Hepatocyte (in vitro differentiated cells): ENCODE results near the gene SCAMP5. TPM values are rescaled to one million over a fixed set of nuclear protein-coding genes. Genes with fewer than 3 reads are reported as not detected.
A peak's percentile ranks its signal among the peaks of the same experiment; 100 is the strongest.

Experiments used
- DNase-seq: peaks from one replicate; pipeline ENCODE4 v3.0.0-alpha.2; 2016; ENCODE audit warnings: low spot score
- H2AFZ ChIP-seq: fragments of 200-600 bp; sonication (generic); 2 replicates; pipeline ENCODE4 v1.6.0; 2016; ENCODE audit warnings: antibody characterized with exemption, mild to moderate bottlenecking
- H3K27ac ChIP-seq: fragments of 200-600 bp; sonication (generic); 2 replicates; pipeline ENCODE4 v1.5.1; 2016; ENCODE audit warnings: mild to moderate bottlenecking
- H3K27me3 ChIP-seq: fragments of 200-600 bp; sonication (generic); 2 replicates; pipeline ENCODE4 v1.6.1; 2016
- H3K36me3 ChIP-seq: fragments of 200-600 bp; sonication (generic); replicated peaks from 2 replicates; pipeline ENCODE4 v1.5.1; 2016; ENCODE audit warnings: low read depth; ENCODE audit not compliant: insufficient read depth
- H3K4me1 ChIP-seq: fragments of 200-600 bp; sonication (generic); 2 replicates; pipeline ENCODE4 v1.5.1; 2016; ENCODE audit warnings: mild to moderate bottlenecking, moderate library complexity; ENCODE audit not compliant: insufficient read depth
- H3K4me2 ChIP-seq: fragments of 200-600 bp; sonication (generic); 2 replicates; pipeline ENCODE4 v1.6.0; 2016
- H3K4me3 ChIP-seq: fragments of 200-600 bp; sonication (generic); 2 replicates; pipeline ENCODE4 v1.5.1; 2016; ENCODE audit warnings: mild to moderate bottlenecking
- H3K79me2 ChIP-seq: fragments of 200-600 bp; sonication (generic); 2 replicates; pipeline ENCODE4 v1.6.0; 2017; ENCODE audit warnings: mild to moderate bottlenecking
- H3K9me2 ChIP-seq: fragments of 200-600 bp; sonication (generic); replicated peaks from 2 replicates; pipeline ENCODE4 v1.6.0; 2017; ENCODE audit warnings: mild to moderate bottlenecking; ENCODE audit not compliant: insufficient read depth
- H3K9me3 ChIP-seq: fragments of 200-600 bp; sonication (generic); 2 replicates; pipeline ENCODE4 v1.5.1; 2016; ENCODE audit warnings: low read depth, mild to moderate bottlenecking
- H4K20me1 ChIP-seq: fragments of 200-600 bp; sonication (generic); 2 replicates; pipeline ENCODE4 v1.6.0; 2016; ENCODE audit warnings: mild to moderate bottlenecking; ENCODE audit not compliant: insufficient read depth, poor library complexity, severe bottlenecking
- EZH2 ChIP-seq: fragments of 200-600 bp; sonication (generic); IDR thresholded peaks from 2 replicates; pipeline ENCODE4 v1.6.1; 2016; ENCODE audit warnings: antibody characterized with exemption, mild to moderate bottlenecking, borderline replicate concordance
- EZH2phosphoT487 ChIP-seq: fragments of 200-600 bp; sonication (generic); IDR thresholded peaks from one replicate; pipeline ENCODE4 v1.6.1; 2018; ENCODE audit warnings: antibody characterized with exemption, mild to moderate bottlenecking, low read depth, moderate library complexity; ENCODE audit not compliant: unreplicated experiment, severe bottlenecking
- WGBS: methylation state at CpG from one replicate; pipeline ENCODE4 v1.1.6; 2016; ENCODE audit warnings: low lambda C conversion rate; ENCODE audit errors: missing lambda C conversion rate; 5-methylcytosine and 5-hydroxymethylcytosine counted together
- polyA plus RNA-seq: library from polyadenylated mRNA; unstranded; fragments of >200 nt; fragmentation: Nextera tagmentation; extraction: Ambion mirVana; gene quantifications from 2 replicates; pipeline ENCODE4 v1.2.1, GENCODE V29; 2016
- total RNA-seq: library from RNA; depleted of rRNA; stranded (reverse); fragments of >200 nt; gene quantifications from 2 replicates; pipeline ENCODE4 v1.2.3, GENCODE V29; 2014
- TF ChIP-seq, protein P1 (sequence below): fragments of 200-600 bp; sonication (generic); IDR thresholded peaks from 2 replicates; pipeline ENCODE4 v1.5.1; 2016; ENCODE audit warnings: antibody characterized with exemption, mild to moderate bottlenecking; ENCODE audit not compliant: poor library complexity

Gene SCAMP5
- total and polyA plus RNA-seq, 2 experiments from 2014 or later: 10.6 to 18.8 TPM

DNA sequence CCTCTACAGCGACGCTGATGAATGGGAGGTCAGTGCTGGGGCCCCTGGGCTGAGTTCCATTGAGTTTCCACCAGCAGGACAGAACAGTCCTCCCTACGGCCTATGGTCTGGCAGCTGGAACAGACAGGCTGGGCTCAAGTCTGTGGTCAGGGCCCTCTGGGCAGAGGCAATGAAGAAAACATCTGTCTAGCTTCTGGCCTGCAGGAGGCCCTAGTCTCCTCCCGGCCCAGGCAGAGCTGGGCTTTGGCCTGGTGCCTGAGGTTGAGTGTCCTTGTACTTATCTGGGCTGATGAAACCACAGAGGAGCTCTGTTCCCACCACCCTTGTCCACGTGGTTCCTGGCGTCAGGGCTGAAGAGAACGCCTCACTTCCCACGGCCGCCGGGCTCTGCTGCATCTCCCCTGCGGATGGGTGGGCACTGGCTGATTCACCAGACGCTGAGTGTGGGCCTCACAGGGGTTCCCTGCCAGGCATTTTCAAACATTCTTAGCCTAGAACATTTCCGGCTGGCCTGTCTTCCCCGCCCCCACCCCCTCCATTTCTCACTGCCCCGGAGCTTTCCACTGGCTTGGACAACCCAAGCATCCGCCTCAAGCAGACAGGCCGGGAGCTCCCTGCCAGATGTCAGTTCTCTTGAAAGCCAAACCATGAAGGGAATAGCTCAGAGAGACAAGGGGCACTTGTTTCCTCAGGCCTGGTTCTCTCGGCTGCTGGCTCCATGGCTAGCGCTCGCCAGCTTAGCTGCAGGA, 48.3 kb downstream of the SCAMP5 start:
- Histone ChIP-seq H4K20me1 (no peaks in the 10 kb centered on the region), H3K27ac (peak overlapping the region; percentile 92), H3K4me1 (peaks cover 48% of the 10 kb centered on the region), H3K79me2 (peaks cover 25% of the 10 kb centered on the region), H3K4me2 (peak overlapping the region; percentile 44), H3K36me3 (no peaks in the 10 kb centered on the region), H3K27me3 (no peaks in the 10 kb centered on the region), H3K4me3 (no peak overlapping the region), H3K9me2 (no peaks in the 10 kb centered on the region), H2AFZ (no peak overlapping the region), H3K9me3 (no peaks in the 10 kb centered on the region)
- TF ChIP-seq EZH2 (no peak), EZH2phosphoT487 (no peak)
- TF ChIP-seq, protein P1, sequence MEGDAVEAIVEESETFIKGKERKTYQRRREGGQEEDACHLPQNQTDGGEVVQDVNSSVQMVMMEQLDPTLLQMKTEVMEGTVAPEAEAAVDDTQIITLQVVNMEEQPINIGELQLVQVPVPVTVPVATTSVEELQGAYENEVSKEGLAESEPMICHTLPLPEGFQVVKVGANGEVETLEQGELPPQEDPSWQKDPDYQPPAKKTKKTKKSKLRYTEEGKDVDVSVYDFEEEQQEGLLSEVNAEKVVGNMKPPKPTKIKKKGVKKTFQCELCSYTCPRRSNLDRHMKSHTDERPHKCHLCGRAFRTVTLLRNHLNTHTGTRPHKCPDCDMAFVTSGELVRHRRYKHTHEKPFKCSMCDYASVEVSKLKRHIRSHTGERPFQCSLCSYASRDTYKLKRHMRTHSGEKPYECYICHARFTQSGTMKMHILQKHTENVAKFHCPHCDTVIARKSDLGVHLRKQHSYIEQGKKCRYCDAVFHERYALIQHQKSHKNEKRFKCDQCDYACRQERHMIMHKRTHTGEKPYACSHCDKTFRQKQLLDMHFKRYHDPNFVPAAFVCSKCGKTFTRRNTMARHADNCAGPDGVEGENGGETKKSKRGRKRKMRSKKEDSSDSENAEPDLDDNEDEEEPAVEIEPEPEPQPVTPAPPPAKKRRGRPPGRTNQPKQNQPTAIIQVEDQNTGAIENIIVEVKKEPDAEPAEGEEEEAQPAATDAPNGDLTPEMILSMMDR: peak; percentile 48
- WGBS: 51% methylated on average over 20 of the region's 20 CpGs
- peak; percentile 92 for DNase-seq

DNA sequence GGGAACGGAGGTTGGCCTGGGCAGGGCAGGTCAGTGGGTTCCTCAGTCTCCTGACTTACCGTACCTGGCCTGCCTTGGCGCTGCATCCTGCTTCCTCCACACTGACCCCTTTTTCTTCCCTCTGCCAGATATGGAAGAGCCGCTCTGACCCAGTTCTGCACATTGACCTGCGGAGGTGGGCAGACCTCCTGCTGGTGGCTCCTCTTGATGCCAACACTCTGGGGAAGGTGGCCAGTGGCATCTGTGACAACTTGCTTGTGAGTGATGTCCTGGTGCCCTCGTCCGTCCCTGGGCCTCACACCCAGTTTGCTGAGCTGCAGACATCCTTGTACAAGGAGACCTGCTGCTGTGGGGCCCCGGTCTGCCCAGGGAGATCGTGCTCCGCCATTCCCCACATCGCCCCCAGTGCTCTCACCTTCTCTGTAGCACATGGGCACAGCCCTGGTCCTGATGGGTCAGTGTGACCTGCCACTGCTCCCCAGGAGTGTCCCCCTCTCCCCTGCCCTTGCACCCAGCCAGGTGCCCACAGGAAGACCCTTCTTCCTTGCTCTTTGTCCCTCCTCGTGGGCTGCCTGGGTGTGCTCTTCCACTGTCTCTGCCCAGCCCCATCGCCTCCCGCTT, 49.0 kb downstream of the SCAMP5 start:
- Histone ChIP-seq H3K4me2 (peak overlapping the region; percentile 44), H3K4me1 (peaks cover 48% of the 10 kb centered on the region)
- WGBS: 96% methylated on average over 14 of the region's 14 CpGs

DNA sequence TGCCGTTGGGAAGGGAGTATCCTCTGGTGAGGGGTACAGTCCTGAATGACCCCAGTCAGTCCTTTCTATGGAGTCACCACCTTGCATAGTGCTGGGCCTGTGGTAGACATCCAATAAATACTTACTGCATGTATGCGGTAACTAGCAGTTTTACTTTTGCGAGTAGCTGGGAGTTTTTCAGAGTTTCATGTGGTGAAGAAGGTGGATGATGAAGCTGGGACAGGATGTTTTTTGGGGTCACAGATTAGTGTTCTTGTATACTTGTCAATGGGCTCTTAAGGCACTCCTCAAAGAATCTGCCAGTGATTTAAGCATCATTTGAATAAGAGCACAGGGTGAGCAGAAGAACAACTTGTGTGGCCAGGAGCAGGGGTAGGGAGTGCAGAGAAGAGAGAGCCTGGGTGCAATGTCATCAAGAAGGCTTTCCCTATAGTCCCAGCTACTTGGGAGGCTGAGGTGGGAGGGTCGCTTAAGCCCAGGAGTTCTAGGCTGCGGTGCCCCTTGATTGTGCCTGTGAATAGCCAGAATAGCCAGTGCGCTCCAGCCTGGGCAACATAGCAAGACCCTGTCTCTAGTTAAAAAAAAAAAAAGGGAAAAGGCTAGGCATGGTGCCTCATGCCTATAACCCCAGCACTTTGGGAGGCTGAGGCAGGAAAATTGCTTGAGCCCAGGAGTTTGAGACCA, 50.1 kb downstream of the SCAMP5 start:
- no peak overlapping the region for H3K4me3 ChIP-seq
- no peaks in the 10 kb centered on the region for H3K27me3 ChIP-seq
- H3K79me2 ChIP-seq: peaks cover 20% of the 10 kb centered on the region
- peak overlapping the region; percentile 35 for H3K27ac ChIP-seq
- no peaks in the 10 kb centered on the region for H3K9me2 ChIP-seq
- DNase-seq: no peak
- H3K36me3 ChIP-seq: no peaks in the 10 kb centered on the region
- no peak for TF ChIP-seq EZH2phosphoT487
- TF ChIP-seq, protein P1: no peak
- TF ChIP-seq EZH2: no peak
- WGBS: 96% methylated on average over 6 of the region's 6 CpGs
- no peak overlapping the region for H3K4me2 ChIP-seq
- H3K9me3 ChIP-seq: no peaks in the 10 kb centered on the region
- H3K4me1 ChIP-seq: peaks cover 48% of the 10 kb centered on the region
- no peak overlapping the region for H2AFZ ChIP-seq
- H4K20me1 ChIP-seq: no peaks in the 10 kb centered on the region

More for the DNA sequence above, 49.0 kb downstream of the SCAMP5 start:
- Histone ChIP-seq H3K27me3 (no peaks in the 10 kb centered on the region), H3K79me2 (peaks cover 25% of the 10 kb centered on the region), H4K20me1 (no peaks in the 10 kb centered on the region), H3K36me3 (no peaks in the 10 kb centered on the region), H3K9me3 (no peaks in the 10 kb centered on the region), H3K27ac (peak overlapping the region; percentile 92), H3K9me2 (no peaks in the 10 kb centered on the region), H2AFZ (no peak overlapping the region), H3K4me3 (no peak overlapping the region)
- TF ChIP-seq, protein P1: no peak
- no peak for TF ChIP-seq EZH2
- no peak for TF ChIP-seq EZH2phosphoT487
- no peak for DNase-seq
